HG03135 (cell line): ENCODE results near the gene NECTIN3.

Source experiments
- ATAC-seq: cut with Tn5 transposase; IDR thresholded peaks from one replicate; pipeline ENCODE4 v1.9.1; 2021; ENCODE audit warnings: mild to moderate bottlenecking, moderate library complexity; ENCODE audit not compliant: unreplicated experiment

The NECTIN3 gene

GRCh38 chr3:111081008-111081545, 9.5 kb downstream of the NECTIN3 start:
- no peak for ATAC-seq

DNA sequence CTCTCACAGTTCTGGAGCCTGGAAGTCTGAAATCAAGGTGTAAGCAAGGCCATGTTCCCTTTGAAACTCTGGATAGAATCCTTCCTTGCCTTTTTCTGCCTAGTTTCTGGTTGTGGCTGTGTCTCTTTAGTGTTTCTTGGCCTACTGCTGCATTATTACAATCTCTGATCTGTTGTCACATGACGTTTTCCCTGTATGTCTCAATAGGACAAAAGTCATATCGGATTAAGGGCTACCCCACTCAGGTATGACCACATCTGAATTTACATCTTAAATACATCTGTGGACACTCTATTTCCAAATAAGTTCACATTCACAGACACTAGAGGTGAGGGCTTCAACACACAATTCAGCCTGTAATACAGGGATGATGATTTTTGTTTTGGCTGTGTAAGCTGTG, 13.3 kb downstream of the NECTIN3 start:
- ATAC-seq: no peak

DNA sequence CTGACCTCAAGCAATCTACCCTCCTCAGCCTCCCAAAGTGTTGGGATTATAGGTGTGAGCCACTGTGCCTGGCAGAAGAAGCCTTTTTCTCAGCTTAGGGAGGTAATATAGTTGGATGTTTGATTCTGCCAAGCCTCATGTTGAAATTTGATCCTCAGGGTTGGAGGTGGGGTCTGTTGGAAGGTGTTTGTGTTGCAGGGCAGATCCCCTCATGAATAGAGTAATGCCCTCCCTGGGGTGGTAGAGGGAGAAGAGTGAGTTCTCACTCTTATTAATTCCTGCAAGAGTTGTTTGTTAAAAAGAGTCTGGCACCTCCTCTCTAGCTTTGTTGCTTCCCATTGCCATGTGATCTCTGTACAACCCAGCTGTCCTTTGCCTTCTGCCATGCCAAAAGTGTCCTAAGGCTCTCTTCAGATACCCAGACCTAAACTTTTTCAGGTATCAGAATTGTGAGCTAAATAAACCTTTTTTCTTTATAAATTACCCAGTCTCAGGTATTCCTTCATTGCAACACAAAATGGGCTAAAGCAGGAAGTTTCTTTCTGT, 16.4 kb downstream of the NECTIN3 start:
- no peak for ATAC-seq

- no peak for ATAC-seq
Observed at GRCh38 chr3:111096487-111097209, 25.0 kb downstream of the NECTIN3 start.

DNA sequence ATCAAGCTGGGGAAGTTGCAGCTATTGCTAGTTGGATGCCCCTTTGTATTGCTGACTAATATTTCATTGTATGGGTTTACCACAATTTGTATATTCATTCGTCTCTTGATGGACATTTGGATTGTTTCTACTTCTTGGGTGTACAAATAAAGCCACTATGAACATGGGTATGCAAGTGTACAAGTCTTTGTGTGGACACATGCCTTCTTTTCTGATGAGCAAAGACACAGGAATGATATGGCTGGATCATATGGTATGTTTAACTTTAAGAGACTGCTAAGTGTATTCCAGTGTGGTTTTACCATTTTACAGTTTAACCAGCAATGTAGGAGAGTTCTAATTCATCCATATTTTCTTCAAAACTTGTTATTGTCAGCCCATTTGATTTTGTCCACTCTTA, 32.2 kb downstream of the NECTIN3 start:
- no peak for ATAC-seq

GRCh38 chr3:111106993-111107661, 35.5 kb downstream of the NECTIN3 start:
- no peak for ATAC-seq

DNA sequence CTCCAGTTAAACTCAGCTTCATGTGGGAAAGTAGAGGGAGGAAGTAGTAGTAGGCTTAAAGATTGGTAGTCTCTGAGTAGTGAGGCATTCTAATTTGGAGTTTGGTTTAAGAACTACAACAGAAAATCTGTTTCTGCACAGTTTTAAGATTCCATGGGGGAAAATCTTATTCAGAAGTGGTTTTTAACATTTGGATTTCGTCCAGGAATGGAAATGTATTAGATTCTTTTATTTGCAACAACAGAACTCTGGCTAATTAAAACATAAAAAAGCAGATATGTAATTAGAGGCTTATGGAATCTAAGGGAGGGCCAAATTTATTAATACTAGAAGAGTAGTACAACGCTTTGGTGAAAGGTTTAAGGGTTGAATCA, 36.0 kb downstream of the NECTIN3 start:
- no peak for ATAC-seq

DNA sequence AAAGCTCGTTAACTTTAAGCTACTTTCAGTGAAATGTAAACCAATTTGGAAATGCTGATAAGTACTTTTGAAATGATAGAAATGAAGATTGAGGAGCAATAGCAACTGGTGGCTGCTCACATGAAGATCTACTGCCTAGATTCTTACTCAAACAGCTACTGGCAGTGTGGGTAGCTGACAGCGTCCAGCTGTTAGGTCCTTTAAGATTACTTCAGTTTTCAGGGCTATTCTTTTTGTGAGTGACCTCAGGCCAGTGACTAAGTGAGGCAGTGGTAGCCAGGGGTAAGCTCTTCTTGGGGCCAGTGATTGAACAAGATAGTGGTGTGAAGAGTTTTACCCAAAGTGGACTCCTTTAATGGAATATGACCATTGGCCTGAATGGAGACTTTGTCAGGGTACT, 41.3 kb downstream of the NECTIN3 start:
- ATAC-seq: no peak

DNA sequence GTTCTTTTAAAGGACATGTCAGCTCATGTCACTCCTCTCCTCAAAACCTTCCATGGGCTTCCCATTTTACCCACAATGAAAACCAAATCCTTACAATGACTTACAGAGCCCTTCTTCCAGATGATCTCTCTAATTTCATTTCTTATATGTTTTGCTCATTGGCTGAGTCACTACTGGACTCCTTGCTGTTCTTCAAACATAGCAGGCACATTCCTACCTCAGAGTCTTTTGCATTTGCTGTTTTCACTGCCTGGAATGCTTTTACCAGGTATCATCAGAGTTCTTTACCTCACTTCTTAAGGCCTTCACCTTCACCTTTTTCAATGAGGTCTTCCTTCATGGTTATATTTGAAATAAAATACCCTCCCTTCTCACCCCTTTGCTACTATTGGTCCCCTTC, 57.3 kb downstream of the NECTIN3 start:
- no peak for ATAC-seq

GRCh38 chr3:111130827-111131226, 59.2 kb downstream of the NECTIN3 start:
- ATAC-seq: no peak

DNA sequence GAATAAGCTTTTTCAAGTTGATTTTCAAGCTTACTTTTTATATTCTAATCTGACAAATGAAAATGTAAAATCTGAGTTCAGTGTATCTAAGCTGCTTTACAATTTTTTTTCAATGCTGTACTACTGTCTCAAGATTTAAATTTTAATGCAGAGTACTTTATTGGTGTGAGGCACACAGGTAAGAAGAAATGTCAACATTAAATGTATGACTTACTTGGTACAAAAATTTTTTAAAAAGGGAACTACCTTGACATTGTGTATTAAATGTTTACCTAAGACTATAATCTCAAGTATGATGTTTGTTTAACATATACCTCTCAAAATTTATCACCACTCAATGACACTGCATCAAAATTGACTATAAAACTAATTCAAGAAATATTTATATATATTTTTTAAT, 62.7 kb downstream of the NECTIN3 start:
- no peak for ATAC-seq

DNA sequence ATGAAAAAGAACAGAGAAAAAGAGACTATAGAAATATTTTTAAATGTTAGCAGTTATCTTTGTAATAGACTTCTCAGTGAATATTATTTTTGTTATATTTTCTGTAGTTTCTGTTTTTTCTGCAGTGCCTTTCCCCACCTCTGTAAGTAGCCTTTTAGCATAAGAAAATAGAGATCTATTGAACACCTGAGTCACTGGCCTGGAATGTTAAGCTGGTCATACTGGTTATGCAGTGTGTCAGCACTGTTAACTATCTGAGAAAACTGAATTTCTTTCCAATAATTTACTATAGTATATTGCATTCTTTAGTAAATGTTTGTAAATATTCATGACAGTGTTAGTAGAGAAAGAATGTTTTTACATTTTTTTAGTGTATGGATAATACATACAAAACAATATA, 79.8 kb downstream of the NECTIN3 start:
- ATAC-seq: no peak

GRCh38 chr3:111152496-111152895, 80.9 kb downstream of the NECTIN3 start:
- ATAC-seq: no peak

DNA sequence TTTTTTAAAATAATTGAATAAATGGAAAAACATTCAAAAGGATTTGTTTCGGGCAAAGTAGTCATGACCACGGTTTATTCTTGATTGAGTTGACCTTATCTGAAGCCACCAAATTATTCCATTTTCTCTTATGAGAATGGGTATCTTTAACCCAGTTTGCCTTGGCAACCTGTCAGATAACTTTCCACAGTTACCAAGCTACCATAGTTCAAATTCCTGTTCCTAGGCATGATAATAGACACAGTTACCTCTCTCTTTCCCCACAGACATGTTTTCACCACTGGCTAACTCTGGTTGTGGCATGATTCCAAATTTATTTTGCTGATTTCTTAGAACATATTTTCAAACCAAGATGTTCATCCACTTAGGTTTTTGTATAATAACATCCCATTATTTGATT, 84.9 kb downstream of the NECTIN3 start:
- no peak for ATAC-seq

GRCh38 chr3:111159391-111159790, 87.8 kb downstream of the NECTIN3 start:
- no peak for ATAC-seq

DNA sequence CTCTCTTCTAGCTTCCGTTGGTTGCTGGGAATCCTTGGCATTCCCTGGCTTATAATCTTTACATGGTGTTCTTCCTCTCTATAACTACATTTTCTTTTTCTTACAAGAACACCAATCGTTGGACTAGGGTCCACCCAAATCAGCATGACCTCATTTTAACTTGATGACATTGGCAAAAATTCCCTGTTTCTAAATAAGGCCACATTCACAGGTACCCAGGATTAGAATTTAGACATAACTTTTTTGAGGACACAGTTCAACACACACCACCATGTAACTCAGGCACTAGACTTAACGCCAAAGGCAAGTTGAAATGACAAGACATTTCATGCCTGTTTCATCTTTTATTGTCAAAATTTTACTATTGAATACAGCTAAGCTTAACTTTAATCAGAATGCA, 93.0 kb downstream of the NECTIN3 start:
- ATAC-seq: no peak

GRCh38 chr3:111165411-111165810, 93.8 kb downstream of the NECTIN3 start:
- no peak for ATAC-seq

GRCh38 chr3:111173328-111173900, 101.8 kb downstream of the NECTIN3 start:
- ATAC-seq: no peak

DNA sequence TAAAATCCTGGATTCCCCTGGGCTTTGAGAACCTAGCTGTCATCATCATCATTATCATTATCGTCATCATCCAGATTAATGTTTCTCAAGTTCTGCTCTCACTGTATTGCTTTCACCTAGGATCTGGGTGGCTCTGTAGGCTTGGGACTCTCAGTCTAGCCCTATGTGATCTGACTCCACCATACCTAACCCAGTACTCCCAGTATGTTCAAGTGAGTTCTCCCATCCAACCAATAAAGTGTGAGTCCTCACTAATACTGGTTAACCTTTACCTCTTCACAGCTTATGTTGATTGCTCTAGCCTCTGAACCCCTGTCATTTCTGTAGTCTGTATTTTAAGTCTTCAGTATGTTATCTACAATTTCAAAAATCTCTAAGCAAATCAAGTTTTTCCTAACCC, 102.3 kb downstream of the NECTIN3 start:
- ATAC-seq: no peak

GRCh38 chr3:111190518-111190917, 118.9 kb downstream of the NECTIN3 start:
- ATAC-seq: no peak

DNA sequence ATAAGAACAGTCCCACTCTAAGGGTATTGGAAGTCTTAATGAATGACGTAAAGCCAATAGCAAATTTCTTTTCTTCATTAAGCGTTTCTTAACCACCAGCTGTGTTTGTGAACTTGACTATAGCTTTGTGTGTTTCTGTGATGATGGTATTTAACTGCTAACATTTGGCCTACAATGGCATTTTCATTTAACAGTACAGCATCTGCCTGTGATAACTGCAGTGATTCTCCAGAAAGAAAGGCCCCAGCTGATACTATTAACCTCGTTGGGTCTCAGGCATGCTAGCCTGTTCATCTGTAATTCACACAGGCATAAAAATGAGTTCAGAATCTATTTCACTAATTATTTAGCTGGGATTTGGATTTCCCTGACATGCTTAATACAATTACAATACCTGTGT, 121.9 kb downstream of the NECTIN3 start:
- ATAC-seq: no peak

DNA sequence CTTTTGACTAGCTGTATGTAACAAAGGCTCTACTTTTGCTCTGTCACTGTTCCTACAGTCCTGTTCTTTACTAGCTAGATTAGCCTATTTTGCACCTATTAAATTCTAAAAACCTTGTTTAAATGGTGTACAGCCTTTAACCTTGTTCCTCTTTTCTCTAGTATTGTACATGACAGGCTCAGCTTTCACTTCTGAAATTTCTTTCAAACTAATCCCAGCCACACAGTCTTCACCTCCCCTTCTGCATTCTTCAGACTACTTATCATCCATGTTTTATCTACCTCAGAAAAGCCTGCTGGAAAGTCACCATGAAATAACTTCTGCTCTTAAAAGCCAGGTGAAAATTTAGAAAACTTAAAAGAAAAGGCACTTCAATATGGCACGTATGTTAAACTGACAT, 122.4 kb downstream of the NECTIN3 start:
- no peak for ATAC-seq
